ENCODE data around the gene DBNL.

The DBNL gene

GRCh38 chr7:44101303-44101965 is 56.9 kb downstream of the DBNL start:
- FAIRE-seq, result no peak

- FAIRE-seq, result no peak
Measured at GRCh38 chr7:44101966-44102845, 57.7 kb downstream of the DBNL start.

GRCh38 chr7:44102846-44103565 is 58.5 kb downstream of the DBNL start:
- FAIRE-seq, result no peak

GRCh38 chr7:44103566-44103922 is 59.0 kb downstream of the DBNL start:
- FAIRE-seq, result no peak

GRCh38 chr7:44103923-44104859 is 59.7 kb downstream of the DBNL start, which contains the start of gene AEBP1:
AEBP1 (plus strand) TSS chr7:44104345; CDS start chr7:44104666, 321 bp downstream.
- FAIRE-seq, result no peak

- FAIRE-seq, result no peak
Measured at GRCh38 chr7:44104860-44105771, 60.6 kb downstream of the DBNL start.

GRCh38 chr7:44105832-44106231 is 61.3 kb downstream of the DBNL start:
- no peak for FAIRE-seq

- FAIRE-seq, result no peak
Measured at GRCh38 chr7:44106311-44107065, 62.0 kb downstream of the DBNL start.

- no peak for FAIRE-seq
Measured at GRCh38 chr7:44107116-44107960, 62.8 kb downstream of the DBNL start.

- FAIRE-seq, result no peak
Measured at GRCh38 chr7:44107961-44108767, 63.7 kb downstream of the DBNL start.

GRCh38 chr7:44108768-44109750 is 64.6 kb downstream of the DBNL start:
- FAIRE-seq, result no peak

- no peak for FAIRE-seq
Measured at GRCh38 chr7:44109991-44110390, 65.5 kb downstream of the DBNL start.

GRCh38 chr7:44110719-44111635 is 66.5 kb downstream of the DBNL start:
- no peak for FAIRE-seq
